NCI-H1105 (cell line): ENCODE results near the gene ARF1.

ENCODE experiments used
- DNase-seq: peaks from one replicate; lab custom pipeline; 2025; lab: John Stamatoyannopoulos, UW

The ARF1 gene

GRCh38 chr1:228123505-228123904, 41.0 kb downstream of the ARF1 start:
- no peak for DNase-seq

DNA sequence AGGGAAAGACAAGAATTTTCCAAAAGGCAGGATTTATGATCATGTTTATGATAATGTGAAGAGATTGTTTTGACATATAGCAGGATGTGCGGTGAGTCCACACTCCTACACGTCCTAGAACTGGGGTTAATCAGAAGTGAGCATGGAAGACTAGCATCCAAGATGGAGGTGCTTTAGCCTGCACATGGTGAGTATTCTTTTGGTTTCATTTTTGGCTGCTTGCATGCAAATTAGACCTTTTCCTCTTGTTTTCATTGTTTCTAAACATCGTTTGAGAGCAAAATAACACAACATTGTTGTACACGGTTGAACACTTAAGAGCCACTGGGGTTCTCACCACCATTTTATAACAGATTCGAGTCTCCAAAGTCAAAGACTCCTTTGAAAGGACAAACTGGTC, 42.7 kb downstream of the ARF1 start:
- DNase-seq, result no peak

DNA sequence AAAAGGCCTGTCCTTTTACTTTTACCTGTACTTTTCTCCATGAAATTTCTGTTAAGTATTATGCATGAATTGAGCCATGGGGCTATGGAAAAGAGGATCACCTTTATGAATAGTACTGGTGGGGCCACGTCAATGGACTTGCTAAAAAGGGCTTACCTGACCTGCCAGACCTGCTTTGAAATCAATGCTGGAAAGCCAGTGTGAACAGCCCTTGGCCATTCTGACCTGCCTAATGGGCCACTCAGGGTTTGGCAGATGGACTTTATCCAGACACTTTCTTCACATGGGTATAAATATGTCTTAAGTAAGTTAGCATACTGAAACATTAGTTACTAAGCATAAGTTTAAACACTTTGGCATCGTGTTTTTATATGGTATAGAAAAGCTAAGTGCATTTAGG, 49.3 kb downstream of the ARF1 start:
- no peak for DNase-seq

DNA sequence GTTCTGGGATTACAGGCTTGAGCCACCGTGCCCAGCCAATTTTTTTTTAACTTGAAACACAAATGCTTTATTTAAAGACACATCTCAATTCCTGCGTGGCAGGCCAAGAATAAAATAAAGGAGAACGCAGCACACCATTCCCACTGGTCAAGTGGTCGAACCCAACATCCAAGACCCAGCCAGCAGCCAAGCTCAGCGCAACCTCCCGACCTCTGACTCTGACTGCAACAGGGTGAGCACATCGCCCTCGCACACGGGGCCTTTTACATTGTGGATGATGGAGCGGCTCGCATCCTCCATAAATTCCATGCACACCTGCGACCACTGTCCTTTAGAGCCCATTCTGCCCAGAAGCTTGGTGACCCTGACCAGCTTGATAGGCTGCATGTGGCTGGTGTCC, 52.1 kb downstream of the ARF1 start:
- no peak for DNase-seq

- no peak for DNase-seq
Measured at GRCh38 chr1:228136901-228137300, 54.4 kb downstream of the ARF1 start.

GRCh38 chr1:228139406-228139930, 57.0 kb downstream of the ARF1 start:
- DNase-seq, result no peak

- peak; percentile 94 for DNase-seq
Measured at GRCh38 chr1:228139931-228140723, 57.6 kb downstream of the ARF1 start, which contains the start of gene GUK1. Gene GUK1 (plus strand): TSS chr1:228140279. CDS start chr1:228140303, 24 bp downstream.

GRCh38 chr1:228140724-228141225, 58.3 kb downstream of the ARF1 start:
- DNase-seq, result no peak

DNA sequence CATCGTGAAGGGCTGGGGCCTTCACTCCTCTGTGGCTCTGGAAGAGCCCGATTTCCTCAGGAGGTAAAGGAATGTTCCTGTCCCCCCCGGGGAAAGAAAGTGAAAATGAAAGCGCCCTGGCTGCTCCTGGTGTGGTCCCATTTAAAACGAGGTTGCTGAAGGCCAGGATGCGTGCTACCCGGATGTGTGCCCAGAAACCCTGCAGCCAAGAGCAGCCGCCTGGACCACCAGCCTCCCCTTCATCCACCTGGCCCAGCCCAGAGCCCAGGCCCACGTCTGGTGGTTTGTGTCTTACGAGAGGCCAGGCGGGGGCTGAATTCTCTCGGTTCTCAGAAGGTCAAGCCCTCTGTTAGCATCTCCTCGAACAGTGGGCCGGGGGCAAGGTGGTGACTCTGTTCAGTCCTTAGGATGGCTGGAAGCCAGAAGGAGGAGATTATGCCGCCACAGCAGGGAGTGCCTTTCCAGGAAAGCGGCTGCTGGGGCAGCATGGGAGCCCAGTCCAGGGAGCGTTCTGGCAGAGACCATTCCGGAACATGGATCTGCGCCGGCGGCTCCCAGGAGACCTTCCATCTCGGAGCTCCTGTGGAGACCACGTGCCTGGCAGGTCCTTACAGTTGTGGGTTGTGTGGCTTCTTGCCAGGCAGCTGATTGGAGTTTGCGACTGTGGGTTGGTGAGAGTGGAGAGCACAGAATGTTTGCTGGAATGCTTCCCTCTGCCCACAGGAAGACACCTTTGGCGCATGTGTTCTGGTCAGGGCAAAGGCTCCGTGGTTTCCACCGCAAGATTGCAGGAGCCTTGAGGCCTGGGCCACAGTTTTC, 58.9 kb downstream of the ARF1 start:
- no peak for DNase-seq

DNA sequence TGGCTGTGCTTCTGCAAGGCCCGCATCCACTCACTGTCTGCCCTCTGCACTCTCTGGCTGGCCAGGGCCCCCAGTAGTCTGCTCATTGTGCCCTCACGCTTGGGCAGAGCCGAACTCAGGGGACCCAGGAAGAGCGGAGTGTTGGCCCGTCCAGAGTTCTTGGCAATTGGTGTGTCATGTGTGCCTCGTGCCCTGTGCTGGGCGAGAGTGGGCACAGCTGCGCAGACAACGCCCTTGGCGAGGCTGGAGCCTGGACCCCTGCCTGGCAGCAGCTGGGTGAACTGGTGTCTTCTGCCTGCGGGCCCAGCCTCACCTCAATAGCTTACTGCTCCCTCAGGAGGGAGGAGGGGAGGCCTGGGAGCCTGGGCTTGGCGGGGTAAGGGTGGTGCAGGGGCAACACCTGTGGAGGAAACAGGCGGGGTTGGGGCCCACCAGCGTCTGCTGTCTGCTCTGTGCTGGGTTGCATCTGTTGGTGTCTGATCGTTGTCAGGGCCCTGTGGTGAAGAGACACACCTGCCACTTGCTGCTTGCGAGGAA, 59.7 kb downstream of the ARF1 start:
- DNase-seq, result no peak

GRCh38 chr1:228142701-228143136, 60.2 kb downstream of the ARF1 start:
- DNase-seq, result no peak

DNA sequence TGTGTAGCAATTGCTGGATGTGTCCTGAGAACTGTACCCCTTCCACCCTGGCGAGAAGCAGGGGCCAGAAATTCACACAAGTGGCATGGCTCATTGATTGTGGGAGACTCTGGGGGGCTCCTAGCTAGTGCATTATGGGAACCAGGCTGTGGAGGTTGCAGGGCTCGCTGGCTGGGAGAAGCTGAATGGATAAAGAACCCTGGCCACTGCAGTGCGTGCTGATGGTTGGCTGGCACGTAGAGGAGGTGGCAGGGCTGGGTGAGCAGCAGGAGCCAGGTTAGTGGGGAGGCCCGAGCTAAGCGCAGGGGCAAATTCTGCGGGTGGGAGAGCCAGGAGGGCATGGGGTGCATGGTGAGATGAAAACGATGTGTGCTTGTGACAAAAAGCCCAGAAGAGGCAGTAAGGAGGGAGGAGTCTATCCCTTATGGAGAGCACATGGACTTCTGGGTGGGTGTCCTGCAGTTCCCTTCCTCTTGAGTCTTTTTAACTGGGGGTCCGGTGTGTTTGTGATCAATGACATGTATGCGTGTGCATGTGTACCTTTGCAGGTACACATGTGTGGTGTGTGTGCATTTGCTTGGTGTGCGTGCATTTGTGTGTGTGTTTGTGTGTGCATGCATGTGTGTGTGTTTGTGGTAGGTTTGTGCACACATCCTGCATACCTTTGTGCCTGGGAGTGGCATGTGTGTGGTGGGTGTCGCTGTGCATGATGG, 61.1 kb downstream of the ARF1 start:
- DNase-seq, result no peak

- DNase-seq, result no peak
Measured at GRCh38 chr1:228144193-228144992, 61.9 kb downstream of the ARF1 start.

GRCh38 chr1:228144993-228145343, 62.5 kb downstream of the ARF1 start:
- no peak for DNase-seq

GRCh38 chr1:228145463-228146416, 63.2 kb downstream of the ARF1 start:
- DNase-seq, result no peak

GRCh38 chr1:228146417-228147150, 64.1 kb downstream of the ARF1 start:
- no peak for DNase-seq

- no peak for DNase-seq
Measured at GRCh38 chr1:228147151-228147693, 64.7 kb downstream of the ARF1 start.

DNA sequence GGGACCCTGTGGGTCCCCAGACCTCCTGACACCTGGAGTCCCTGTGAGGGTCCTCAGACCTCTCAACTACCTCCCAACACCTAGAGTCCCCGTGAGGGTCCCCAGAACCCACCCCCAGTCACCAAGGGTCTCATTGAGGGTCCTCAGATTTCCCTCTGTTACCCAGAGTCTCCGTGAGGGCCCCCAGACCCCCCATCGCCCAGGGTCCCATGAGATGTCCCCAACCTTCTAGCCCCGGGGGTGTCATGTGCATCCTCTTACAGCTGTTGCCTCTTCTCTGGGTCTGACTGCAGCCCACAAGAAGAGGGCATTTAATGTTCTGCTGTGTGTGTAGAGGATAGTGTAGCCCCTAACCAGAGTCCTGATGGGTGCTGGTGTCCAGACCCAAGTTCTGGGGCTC, 65.3 kb downstream of the ARF1 start:
- DNase-seq, result no peak
